Activated CD4-positive, alpha-beta T cell treated with anti-CD3 and anti-CD28 coated beads for 48 hours (primary cell): Measurements from ENCODE around the gene TMEM126B.
A peak's percentile ranks its signal among the peaks of the same experiment; 100 is the strongest.
"Not testable (repeated sequence)": the region's sequence is repeated elsewhere in the genome, so short reads cannot be mapped to it uniquely, and the experiment has no call there.

ENCODE experiments used
- DNase-seq: peaks from one replicate; pipeline ENCODE4 v3.0.0-alpha.2; 2020

Gene TMEM126B

DNA sequence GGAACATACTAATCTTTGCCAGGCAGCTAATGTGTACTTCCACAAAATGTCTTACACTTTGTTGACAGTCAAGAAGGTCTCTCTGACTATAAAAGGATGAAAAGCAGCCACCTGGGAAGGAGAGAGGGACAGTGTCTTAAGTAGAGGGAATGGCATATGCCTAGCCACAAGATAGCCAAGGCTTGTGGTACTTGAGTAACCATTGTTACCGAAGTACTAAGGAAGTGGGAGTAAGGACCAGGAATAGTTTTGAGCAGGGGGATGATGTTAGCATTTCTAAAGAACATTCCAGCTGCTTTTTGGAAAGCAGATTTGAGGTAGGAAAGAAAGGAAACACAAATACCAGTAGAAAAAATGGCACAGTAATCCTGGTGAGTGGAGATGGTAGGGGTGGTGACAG lies 22.7 kb downstream of the TMEM126B start:
- DNase-seq = no peak

GRCh38 chr11:85652786-85653447 lies 24.5 kb downstream of the TMEM126B start:
- no peak for DNase-seq

DNA sequence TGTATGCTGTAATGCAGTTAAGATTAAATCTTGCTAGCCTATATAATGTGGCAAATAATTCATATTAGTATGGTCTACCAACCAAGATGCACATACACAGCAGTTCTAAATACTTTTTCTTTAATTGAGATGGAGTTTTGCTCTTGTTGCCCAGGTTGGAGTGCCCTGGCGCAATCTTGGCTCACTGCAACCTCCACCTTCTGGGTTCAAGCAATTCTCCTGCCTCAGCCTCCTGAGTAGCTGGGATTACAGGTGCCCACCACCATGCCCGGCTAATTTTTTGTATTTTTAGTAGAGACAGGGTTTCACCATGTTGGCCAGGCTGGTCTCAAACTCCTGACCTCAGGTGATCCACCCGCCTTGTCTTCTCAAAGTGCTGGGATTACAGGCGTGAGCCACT lies 25.9 kb downstream of the TMEM126B start:
- not testable (repeated sequence) for DNase-seq

DNA sequence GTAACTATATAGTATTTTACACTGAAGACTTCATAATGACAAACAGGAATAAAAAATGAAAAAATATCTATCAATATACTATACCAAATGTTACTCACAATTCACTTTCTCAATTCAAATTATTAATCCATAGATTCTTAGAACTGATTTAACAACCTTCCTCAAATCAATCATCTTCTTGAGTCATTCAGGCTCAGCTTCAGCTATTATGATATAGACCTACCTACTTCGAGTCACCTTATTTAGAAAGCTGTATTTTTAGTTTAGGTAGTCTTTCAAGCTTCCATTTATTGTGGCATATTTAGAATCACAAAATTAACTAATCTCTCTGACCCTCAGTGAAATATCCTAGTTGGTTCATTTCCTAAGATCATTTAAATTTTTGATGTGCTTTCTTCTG lies 28.4 kb downstream of the TMEM126B start:
- DNase-seq = no peak

DNA sequence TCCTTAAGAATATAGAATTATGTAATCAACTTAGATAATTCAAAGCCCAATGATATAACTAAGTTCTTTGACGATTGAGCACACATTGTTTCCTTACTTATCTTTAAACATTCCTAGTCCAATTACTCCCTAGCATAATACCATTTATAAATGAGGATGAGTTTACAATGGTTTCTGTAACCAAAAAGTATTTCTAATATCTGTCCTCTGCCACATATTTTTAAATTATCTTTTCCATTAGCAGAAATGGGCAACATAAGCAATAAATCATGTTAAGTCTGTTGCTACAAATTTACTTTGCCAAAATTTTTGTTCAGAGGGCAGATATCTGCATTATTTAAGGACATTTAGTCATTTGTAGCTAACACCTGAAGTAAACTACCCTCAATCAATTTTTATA lies 29.8 kb downstream of the TMEM126B start:
- DNase-seq = no peak

GRCh38 chr11:85661972-85662664 lies 33.7 kb downstream of the TMEM126B start:
- DNase-seq = no peak

GRCh38 chr11:85663080-85663752 lies 34.8 kb downstream of the TMEM126B start:
- peak; percentile 17 for DNase-seq

DNA sequence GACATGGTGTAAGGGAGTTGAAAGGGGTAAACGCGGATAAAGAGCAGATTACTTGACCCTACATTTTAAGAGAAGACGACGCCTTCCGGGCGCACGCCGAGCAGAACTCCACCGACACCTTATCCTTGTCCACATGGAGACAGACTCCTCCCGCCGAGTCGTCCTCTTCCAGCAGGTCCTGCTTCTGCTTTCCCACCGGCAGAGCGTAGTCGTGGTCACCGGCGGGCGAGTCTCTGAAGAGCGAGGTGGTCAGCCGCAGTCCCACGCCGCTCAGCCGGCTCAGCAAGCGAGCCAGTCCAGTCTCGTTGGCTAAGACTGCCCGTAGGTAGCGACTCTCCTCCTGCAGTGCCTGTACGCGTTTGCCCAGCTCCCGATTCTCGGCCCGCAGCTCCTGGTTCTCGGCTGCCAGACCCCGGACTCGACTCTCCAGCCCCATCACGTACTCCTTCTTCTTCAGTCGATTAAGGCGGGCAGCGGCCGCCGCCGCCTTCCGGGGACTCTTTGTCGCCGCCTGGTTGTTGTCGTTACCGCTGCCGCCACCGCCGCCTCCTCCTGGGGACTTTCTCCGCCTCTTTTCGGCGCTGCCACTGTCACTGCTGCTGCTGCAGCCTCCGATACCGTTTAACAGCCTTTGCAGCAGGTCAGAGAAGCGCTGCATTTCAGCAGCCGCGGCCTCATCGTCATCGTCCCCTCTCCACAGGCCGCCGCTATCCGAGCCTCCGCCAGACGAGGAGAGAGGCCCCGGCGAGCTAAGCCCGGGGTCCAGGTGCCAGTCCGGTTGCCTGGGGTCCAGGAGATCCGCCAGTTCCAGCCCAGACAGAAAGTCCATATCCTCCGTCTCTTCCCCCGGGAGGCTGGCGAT lies 35.6 kb downstream of the TMEM126B start:
- DNase-seq = peak; percentile 91

DNA sequence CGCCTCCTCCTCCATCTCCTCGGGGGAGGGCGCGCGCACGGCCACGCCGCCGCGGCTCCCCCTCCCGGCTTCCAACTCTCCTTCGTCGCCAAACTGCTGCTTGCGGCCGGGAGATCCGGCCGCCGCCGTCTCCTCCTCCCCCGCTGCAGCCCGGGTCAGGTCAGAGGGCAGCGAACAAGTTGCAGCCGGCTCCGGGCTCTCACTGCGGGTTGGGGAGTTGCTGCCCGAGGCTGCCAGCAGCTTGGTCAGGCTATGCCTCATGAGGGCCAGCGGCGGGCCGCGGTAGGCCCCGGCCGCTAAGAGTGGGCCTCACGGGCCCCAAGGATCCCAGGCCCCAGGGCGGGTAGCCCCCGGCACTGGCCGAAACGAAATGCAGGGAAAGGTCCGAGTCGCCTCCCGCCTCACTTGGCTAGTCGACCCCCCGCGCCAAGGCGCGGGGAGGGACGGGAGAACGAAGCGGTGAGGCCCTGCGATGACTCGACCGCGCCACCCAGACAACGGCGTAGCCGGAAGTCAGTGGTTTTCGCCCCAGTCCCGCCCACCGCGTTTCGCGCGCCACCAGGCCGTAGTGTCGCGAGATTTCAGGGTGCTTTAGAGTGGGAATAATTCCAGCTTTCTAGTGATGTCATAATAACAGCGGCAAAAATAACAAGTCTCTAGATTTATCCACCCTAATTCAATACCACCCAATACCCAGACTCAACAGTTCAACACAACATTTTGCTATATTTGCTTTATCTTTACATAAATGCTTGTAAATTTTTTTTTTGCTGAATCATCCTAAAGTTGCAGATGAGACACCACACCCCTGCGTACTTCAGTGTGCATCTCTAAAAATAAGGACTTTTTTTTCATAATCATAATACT lies 36.5 kb downstream of the TMEM126B start, which contains the start of gene CREBZF:
CREBZF (minus strand) TSS at position 515 of the 867 bp plus-strand sequence; CDS start at position 261, 254 bp downstream.
- peak; percentile 97 for DNase-seq

DNA sequence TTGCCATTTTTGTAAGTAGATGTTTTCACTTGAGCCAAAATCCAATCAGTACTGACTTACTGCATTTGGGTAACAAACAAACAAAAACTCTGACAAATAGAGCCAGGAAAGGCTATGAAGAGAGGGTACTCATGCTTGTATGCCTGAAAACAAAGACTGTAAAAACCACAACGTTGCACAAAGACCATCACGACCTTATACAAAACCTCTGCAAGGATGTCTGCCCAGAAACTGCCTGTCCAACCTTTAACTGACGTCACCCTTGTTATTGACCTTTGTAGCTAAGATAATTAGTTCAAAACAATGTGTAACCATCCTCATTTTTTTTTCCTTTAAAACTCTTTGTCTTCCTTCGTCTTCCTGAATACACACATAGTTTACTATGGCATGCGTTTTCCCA lies 37.3 kb downstream of the TMEM126B start:
- DNase-seq = no peak

- no peak for DNase-seq
Measured at GRCh38 chr11:85666687-85667086, 38.3 kb downstream of the TMEM126B start.

DNA sequence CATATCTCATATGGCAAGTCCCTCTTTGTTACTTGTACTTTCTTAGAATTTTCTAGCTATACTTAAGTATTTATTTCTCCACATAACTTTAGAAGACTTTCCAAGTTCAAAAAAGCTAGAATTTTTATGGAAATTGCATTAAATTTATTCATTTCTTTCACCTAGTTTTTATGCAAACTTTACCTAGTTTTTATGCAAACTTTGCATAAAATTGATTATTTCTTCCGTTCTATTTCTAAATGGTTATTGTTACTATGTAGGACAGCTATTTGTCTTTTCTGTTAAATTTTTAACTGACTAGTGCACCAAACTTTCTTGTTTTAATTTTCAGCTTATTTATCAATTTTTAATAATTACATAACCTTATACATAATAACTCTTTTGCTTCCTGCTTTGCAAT lies 39.8 kb downstream of the TMEM126B start:
- DNase-seq = no peak

DNA sequence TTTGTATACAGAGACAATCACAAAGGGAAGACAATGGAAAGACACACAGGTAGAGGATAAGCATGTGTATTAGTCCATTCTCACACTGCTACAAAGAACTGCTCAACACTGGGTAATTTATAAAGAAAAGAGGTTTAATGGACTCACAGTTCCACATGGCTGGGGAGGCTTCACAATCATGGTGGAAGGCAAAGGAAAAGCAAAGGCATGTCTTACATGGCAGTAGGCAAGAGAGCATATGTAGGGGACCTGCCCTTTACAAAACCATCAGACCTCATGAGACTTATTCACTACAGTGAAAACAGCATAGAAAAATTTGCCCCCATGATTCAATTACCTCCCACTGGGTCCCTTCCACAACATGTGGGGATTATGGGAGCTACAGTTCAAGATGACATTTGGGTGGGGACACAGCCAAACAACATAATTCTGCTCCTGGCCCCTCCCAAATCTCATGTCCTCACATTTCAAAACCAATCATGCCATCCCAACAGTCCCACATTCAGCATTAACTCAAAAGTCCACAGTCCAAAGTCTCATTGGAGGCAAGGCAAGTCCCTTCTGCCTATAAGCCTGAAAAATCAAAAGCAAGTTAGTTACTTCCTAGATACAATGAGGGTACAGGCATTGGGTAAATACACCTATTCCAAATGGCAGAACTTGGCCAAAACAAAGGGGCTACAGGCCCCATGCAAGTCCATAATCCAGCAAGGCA lies 42.7 kb downstream of the TMEM126B start:
- not testable (repeated sequence) for DNase-seq

- DNase-seq = no peak
Measured at GRCh38 chr11:85672105-85672902, 43.9 kb downstream of the TMEM126B start.

DNA sequence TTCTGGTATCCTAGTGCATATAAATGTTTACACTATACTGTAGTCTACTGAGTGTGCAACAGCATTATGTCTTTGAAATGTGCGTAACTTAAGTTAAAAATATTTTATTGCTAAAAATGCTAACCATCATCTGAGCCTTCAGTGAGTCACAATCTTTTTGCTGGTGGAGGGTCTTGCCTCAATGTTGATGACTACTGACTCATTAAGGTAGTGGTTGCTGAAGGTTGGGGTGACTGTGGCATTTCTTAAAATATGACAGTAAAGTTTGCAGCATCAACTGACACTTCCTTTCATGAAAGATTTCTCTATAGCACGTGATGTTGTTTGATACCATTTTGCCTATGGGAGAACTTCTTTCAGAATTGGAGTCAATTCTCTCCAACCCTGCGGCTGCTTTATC lies 45.0 kb downstream of the TMEM126B start:
- no peak for DNase-seq

GRCh38 chr11:85679576-85679975 lies 51.2 kb downstream of the TMEM126B start:
- no peak for DNase-seq

DNA sequence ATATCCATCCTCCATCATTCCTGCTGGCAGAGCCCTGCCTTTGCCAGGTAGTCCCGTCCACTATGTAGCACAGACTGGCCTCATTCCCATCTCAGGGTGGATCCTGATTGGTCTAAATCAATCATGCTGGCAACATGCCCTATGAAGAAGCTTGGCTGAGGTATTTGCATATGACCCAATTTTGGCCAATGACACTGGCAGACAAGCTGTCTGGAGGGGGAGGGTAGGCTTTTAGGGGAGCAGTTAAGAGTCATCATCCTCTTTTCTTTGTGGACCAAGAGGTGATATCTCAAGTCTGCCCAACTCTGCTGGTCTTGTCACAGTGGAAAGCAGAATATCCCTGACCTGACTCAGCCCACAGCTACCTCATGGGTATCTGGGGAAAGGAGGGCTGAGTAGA lies 52.5 kb downstream of the TMEM126B start:
- no peak for DNase-seq

DNA sequence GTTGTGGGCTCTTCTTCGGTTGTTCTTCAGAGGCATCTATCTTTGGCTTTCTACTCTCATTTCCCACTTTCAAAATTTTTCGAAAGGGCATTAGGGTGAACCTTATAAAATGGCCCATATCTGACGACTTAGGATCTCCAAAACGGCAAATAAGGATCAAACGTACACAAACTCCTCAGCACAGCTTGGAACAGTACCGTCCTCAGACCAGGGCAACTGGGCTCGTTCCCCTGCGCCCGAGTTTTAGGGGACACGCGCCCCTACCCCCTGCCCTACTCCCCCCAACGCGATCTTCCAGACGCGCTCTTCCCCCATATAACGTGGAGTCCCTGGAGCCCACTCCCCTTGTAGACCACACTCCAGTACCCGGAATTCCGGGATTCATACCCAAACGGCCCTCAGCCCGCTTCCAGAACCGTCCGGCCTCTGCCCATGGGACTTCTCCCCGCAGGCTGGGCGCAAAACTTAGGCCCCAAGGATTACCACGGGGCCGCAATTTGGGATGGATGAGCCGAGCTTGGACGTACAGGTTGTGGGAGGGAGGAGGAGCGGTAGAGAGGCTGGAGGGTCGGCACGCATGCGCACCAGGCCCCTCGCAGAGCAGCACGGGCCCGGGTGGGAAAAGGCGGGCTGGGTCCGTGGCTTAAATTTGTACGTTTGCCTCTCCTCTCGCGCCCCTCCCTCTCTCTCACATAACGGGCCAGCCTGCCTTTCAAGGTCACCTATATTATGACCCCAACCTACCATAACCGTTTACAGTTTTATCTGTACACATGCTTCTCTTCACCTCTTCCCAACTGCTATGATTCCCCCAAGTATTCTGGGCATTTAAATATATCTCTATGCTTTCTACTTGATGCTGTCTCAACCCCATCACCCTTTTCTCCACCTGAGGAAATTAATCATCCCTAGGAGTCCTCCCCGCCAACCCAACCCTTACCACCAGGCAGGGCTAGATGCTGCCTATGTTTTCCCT lies 54.2 kb downstream of the TMEM126B start:
- DNase-seq = peak; percentile 77
